GM19463 (cell line): ENCODE data around the gene EGR1.
A peak's percentile ranks its signal among the peaks of the same experiment; 100 is the strongest.
"Not testable (repeated sequence)": the region's sequence is repeated elsewhere in the genome, so short reads cannot be mapped to it uniquely, and the experiment has no call there.

Experiments
- ATAC-seq: cut with Tn5 transposase; IDR thresholded peaks from one replicate; pipeline ENCODE4 v1.9.1; 2021; ENCODE audit warnings: mild to moderate bottlenecking, moderate library complexity; ENCODE audit not compliant: unreplicated experiment

Gene EGR1

GRCh38 chr5:138468966-138469539, 3.8 kb downstream of the EGR1 start:
- ATAC-seq = no peak

DNA sequence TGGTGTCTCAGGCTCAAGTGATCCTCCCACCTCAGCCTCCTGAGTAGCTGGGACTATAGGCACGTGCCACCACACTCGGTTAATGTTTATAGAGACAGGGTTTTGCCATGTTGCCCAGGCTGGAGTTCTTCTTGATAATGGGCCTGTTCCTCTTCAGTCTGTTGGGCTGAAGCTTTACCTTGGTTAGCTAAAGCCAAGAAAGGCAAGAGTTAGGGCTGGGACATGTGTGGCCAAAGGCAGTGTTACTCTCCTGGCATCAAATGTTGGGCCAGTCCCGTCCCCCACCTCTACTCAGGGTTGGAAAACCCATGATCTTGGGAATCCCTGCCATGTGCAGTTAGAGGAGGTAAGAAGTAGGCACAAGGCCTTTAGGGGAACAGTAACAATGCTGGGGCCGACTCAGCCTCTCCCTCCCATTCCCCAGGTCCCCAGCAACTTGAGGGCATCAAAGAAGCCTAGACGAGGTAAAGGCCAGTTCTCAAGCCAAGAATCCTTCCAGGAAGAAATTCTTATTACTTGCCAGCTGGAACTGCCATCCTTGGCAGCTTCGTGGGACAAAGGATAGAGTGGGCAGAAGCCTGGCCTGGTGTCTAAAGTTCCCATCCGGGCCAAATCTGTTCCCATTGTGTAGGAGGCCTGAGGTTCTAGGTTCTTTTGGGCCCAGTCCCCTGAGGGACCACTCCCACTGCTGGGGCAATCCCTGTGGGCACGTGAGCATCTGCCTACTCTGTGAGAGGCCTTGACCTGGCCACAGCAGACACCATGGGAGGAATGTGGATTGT, 4.5 kb downstream of the EGR1 start:
- no peak for ATAC-seq

GRCh38 chr5:138470322-138471051, 5.2 kb downstream of the EGR1 start:
- no peak for ATAC-seq

- no peak for ATAC-seq
Observed at GRCh38 chr5:138471052-138471361, 5.7 kb downstream of the EGR1 start.

GRCh38 chr5:138472353-138472752, 7.1 kb downstream of the EGR1 start:
- ATAC-seq = no peak

DNA sequence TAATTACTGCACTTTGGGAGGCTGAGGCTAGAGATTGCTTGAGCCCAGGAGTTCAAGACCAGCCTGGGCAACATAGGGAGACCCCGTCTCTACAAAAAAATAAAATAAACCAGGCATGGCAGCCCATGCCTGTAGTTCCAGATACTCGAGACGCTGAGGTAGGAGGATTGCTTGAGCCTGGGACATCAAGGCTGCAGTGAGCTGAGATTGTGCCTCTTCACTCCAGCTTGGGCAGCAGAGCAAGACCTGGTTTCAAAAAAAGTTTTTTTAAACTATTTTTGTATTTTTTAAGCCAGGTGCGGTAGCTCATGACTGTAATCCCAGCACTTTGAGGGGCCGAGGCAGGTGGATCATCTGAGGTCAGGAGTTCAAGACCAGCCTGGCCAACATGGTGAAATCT, 7.9 kb downstream of the EGR1 start:
- not testable (repeated sequence) for ATAC-seq

- no peak for ATAC-seq
Observed at GRCh38 chr5:138476918-138477317, 11.6 kb downstream of the EGR1 start.

GRCh38 chr5:138482638-138483037, 17.4 kb downstream of the EGR1 start:
- ATAC-seq = no peak

DNA sequence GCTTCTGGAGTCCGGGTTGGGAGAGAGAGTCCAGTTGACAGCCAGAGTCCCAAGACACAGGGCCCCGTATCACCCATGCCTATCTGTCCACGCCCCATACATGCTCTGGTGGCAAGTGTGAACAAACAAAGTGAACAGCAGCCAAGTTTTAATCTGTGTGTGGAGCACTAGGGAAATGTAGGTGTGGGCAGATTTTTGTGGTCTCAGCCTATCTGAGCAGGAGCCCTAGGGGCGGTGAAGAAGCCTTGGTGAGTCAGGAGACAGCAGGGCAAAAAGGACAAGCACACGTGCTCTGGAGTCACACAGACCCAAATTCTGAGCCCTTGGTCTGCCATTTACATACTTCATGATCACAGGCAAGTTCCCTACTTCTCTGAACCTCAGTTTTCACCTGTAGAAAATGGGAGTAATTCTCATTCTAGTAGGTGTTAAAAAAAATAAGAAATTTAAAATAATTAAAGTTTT, 23.2 kb downstream of the EGR1 start:
- no peak for ATAC-seq

DNA sequence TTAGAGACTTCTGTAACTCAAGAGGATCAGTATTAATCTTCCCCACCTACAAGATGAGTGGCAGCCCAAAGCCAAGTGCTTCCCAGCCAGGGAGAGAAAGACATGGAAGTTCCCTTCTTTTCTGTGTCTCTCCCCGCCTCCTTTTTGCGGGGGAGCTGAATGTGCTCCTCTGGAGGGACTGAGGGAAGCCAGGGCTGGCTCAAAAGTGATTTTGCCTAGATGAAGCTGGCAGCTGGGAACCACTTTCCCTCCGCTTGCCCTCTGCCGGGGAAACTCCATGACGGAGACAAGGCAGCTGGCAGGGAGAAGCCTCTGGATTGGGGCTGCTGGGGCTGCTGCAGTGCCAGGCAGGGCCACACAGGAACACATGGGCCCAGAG, 24.4 kb downstream of the EGR1 start:
- no peak for ATAC-seq

- no peak for ATAC-seq
Observed at GRCh38 chr5:138490648-138491283, 25.5 kb downstream of the EGR1 start.

DNA sequence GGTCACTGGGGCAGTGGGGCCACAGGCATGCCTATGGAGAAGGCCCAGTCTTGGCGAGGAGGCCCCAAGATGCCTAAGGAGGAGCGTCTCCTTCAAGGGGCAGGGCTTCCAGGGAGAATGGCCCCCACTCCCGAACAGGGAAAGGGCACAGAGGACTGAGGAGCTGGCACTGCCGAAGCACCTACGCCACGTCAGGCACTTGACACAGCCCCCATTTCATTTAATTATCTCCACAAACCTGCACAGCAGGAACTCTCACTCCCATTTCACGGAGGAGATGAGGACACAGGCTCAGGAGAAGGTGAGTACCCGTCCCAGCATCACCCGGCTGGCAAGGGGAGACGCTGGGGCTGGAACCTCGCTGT, 26.0 kb downstream of the EGR1 start:
- no peak for ATAC-seq

- peak; percentile 100 for ATAC-seq
Observed at GRCh38 chr5:138491669-138492559, 26.6 kb downstream of the EGR1 start.

GRCh38 chr5:138492560-138493045, 27.3 kb downstream of the EGR1 start:
- ATAC-seq = no peak

DNA sequence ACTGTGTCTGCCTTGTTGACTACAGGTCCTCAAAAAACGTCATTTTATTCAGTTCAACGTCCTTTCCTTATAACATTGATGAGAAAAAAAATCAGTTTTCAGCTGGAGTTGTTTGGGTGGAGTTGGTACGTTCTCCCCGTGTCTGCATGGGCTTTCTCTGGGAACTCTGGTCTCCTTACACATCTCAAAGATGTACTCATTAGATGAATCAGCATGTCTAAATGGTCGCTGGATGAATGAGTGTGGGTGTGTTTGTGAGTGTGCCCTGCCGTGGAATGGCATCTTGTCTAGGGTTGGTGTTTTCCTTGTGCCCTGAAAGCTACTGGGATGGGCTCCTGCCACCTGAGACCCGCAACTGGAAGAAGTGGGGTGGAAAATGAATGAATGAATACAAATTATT, 30.1 kb downstream of the EGR1 start:
- ATAC-seq = no peak

DNA sequence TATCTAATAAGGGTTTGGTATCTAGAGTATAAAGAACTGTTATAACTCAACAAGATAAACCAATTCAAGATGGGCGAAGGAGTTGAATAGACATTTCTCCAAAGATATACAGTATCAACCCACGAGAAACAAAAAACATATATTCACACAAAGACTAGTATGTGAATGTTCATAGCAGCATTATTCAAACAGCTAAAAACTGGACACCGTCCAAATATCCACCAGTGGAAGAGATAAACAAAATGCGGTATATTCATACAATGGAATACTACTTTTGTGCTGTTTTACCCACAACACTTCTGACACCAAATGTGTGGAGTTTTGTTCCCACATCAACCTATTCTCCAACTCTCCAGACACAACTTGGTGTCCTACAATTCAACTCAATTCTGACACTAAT, 33.1 kb downstream of the EGR1 start:
- ATAC-seq = no peak

- no peak for ATAC-seq
Observed at GRCh38 chr5:138502121-138502520, 36.8 kb downstream of the EGR1 start.

GRCh38 chr5:138502521-138502920, 37.2 kb downstream of the EGR1 start:
- no peak for ATAC-seq

DNA sequence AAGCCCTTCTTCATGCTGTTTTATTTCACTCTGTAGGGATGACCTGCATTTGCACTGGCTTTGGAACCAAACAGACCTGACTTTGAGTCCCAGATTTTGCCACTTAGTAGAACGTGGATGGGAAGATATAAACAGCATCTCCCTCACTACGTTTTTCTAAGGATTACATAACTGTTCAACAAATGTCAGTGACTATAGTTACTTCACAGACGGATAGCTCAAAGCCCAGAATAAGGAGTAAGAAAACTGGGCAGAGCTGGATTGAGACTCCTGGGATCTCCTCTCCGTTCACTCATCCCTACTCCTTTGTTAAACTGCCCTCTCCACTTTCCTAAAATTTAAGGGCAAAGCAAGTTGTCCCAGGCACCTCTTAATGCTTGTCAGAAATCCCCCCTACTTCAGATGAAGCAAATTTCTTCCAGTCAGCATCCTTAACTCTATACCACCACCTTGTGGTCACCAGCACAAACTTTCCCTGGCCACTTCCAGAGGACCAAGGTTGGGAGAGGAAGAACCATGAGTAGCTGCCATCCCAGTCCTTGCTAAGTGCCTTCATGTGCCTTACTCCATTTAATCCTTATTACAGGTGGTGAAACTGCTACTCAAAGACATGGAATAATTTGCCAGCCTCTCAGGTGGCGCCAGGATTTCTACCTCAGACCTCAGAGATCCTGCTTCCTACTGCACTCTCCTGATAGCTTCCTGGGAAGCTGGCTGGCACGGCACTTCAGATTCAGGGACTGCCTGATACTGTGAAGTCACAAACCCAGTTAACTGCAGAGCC, 38.4 kb downstream of the EGR1 start:
- no peak for ATAC-seq

DNA sequence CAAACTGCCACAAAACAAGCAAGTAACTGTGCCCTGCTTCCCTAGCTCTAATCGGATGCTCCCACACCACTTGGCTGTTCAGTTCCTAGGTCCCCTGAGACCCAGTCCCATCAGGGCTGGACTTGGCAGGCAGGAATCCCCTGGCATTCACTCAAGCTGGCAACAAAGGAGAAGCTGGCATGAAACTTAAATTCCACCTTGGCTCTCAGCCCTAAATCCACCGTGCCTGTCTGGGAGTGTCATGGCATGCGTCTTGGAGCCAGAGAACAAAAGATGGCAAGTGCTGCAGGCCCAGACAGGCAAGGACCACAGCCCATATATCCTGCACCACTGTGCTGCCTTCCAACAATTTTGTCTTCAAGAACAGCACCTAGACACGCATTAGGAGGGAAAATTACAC, 39.5 kb downstream of the EGR1 start:
- ATAC-seq = no peak
